Measurements from ENCODE around the gene STING1.
"Not testable (repeated sequence)": the region's sequence is repeated elsewhere in the genome, so short reads cannot be mapped to it uniquely, and the experiment has no call there.

DNA sequence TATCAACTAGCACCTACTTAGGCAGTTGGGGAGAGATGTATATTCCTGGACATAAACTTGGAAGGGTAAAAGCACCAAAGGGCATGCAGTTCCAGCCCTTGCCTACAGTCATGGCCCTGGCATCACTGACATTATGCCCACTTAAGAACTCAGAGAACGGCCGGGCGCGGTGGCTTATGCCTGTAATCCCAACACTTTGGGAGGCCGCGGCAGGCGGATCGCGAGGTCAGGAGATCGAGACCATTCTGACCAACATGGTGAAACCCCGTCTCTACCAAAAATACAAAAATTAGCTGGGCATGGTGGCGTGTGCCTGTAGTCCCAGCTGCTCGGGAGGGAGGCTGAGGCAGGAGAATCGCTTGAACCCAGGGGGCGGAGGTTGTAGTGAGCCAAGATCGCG is 42.1 kb downstream of the STING1 start:
- TF ChIP-seq YY1 (IDR thresholded peaks at IDR 0.05; ENCODE audit: insufficient read depth, insufficient read length); ZNF274 (IDR thresholded peaks at IDR 0.05; ENCODE audit: low read depth, low read length): not testable (repeated sequence)

Data from NT2/D1 (cell line).